HG02970 (cell line): ENCODE results near the gene CCSER1.
"Not testable (repeated sequence)": the region's sequence is repeated elsewhere in the genome, so short reads cannot be mapped to it uniquely, and the experiment has no call there.

ENCODE experiments used
- ATAC-seq: cut with Tn5 transposase; IDR thresholded peaks from one replicate; pipeline ENCODE4 v1.9.1; 2021; ENCODE audit warnings: mild to moderate bottlenecking, moderate library complexity, moderate number of reproducible peaks; ENCODE audit not compliant: unreplicated experiment, low FRiP score

CCSER1 gene

GRCh38 chr4:91092398-91092980, 965.3 kb downstream of the CCSER1 start:
- ATAC-seq = no peak

- ATAC-seq = not testable (repeated sequence)
Measured at GRCh38 chr4:91094220-91094619, 967.0 kb downstream of the CCSER1 start.

- ATAC-seq = no peak
Measured at GRCh38 chr4:91099666-91100065, 972.5 kb downstream of the CCSER1 start.

- ATAC-seq = no peak
Measured at GRCh38 chr4:91108751-91109150, 981.6 kb downstream of the CCSER1 start.

- ATAC-seq = no peak
Measured at GRCh38 chr4:91111556-91111955, 984.4 kb downstream of the CCSER1 start.

- ATAC-seq = no peak
Measured at GRCh38 chr4:91113130-91113706, 986.0 kb downstream of the CCSER1 start.

- ATAC-seq = no peak
Measured at GRCh38 chr4:91114386-91114785, 987.2 kb downstream of the CCSER1 start.

GRCh38 chr4:91116861-91117260, 989.7 kb downstream of the CCSER1 start:
- no peak for ATAC-seq

GRCh38 chr4:91118597-91118996, 991.4 kb downstream of the CCSER1 start:
- ATAC-seq = no peak

GRCh38 chr4:91123742-91124141, 996.5 kb downstream of the CCSER1 start:
- ATAC-seq = no peak

GRCh38 chr4:91127192-91127591, 1000.0 kb downstream of the CCSER1 start:
- ATAC-seq = no peak

GRCh38 chr4:91127831-91128230, 1000.6 kb downstream of the CCSER1 start:
- ATAC-seq = no peak

GRCh38 chr4:91128519-91128918, 1001.3 kb downstream of the CCSER1 start:
- no peak for ATAC-seq

- no peak for ATAC-seq
Measured at GRCh38 chr4:91147067-91147466, 1019.9 kb downstream of the CCSER1 start.

- ATAC-seq = not testable (repeated sequence)
Measured at GRCh38 chr4:91154041-91154440, 1026.8 kb downstream of the CCSER1 start.

- ATAC-seq = not testable (repeated sequence)
Measured at GRCh38 chr4:91167864-91168653, 1040.9 kb downstream of the CCSER1 start.

- ATAC-seq = no peak
Measured at GRCh38 chr4:91170768-91171167, 1043.6 kb downstream of the CCSER1 start.

- no peak for ATAC-seq
Measured at GRCh38 chr4:91171217-91171616, 1044.0 kb downstream of the CCSER1 start.

- ATAC-seq = not testable (repeated sequence)
Measured at GRCh38 chr4:91185061-91185460, 1057.9 kb downstream of the CCSER1 start.

- ATAC-seq = no peak
Measured at GRCh38 chr4:91198951-91199350, 1071.8 kb downstream of the CCSER1 start.

- no peak for ATAC-seq
Measured at GRCh38 chr4:91207535-91207934, 1080.3 kb downstream of the CCSER1 start.

GRCh38 chr4:91212211-91212610, 1085.0 kb downstream of the CCSER1 start:
- ATAC-seq = no peak
